Transverse colon (tissue), 3 donors: ENCODE results near the gene WDR27.

Experiments used
- CTCF ChIP-seq, 5 experiments: fragments of 200-600 bp in 3 of 5; fragments of 450-650 bp in 2 of 5; sonication (generic) in 3 of 5; IDR thresholded peaks; 1 replicate in 2 of 5; 2 replicates in 3 of 5; pipeline ENCODE4 v1.5.1; 2016 to 2017; ENCODE audit warnings: antibody characterized with exemption in 5 of 5, inconsistent platforms in 3 of 5, mild to moderate bottlenecking in 2 of 5, moderate library complexity in 1 of 5
- POLR2A ChIP-seq: fragments of 450-650 bp; IDR thresholded peaks from one replicate; pipeline ENCODE4 v1.6.1; 2016; ENCODE audit warnings: antibody characterized with exemption, mild to moderate bottlenecking, moderate library complexity

- TF ChIP-seq CTCF (IDR thresholded peaks at IDR 0.05) (no peak), POLR2A (no peak)
Observed at GRCh38 chr6:169661391-169661756, 40.5 kb downstream of the WDR27 start.
